HepG2 (cell line): Measurements from ENCODE around the gene JUND. TPM values are rescaled to one million over a fixed set of nuclear protein-coding genes. Genes with fewer than 3 reads are reported as not detected.
A peak's percentile ranks its signal among the peaks of the same experiment; 100 is the strongest.

Experiments used
- ATRX ChIP-seq: sonication (generic); formaldehyde crosslinking; IDR thresholded peaks from 2 replicates; pipeline ENCODE4 v1.4.0; 2020; ENCODE audit warnings: missing genetic modification reagents, borderline replicate concordance
- CHCHD3 ChIP-seq: sonication (generic); formaldehyde crosslinking; IDR thresholded peaks from 2 replicates; pipeline ENCODE4 v1.8.0; 2022; ENCODE audit warnings: mild to moderate bottlenecking, missing genetic modification reagents, moderate library complexity
- CREB1 ChIP-seq, 2 experiments: fragments of 450-650 bp in 1 of 2; IDR thresholded peaks; 2 replicates each; pipeline ENCODE4 v1.6.1; 2016 to 2017; ENCODE audit warnings: control low read depth in 1 of 2, mild to moderate bottlenecking in 1 of 2, missing compliant biosample characterization in 1 of 2, missing genetic modification characterization in 1 of 2
- DBP ChIP-seq: sonication (generic); formaldehyde crosslinking; IDR thresholded peaks from 2 replicates; pipeline ENCODE4 v1.4.0; 2020; ENCODE audit warnings: missing genetic modification reagents; ENCODE audit errors: not compliant biosample characterization
- DNMT3B ChIP-seq: conservative IDR thresholded peaks from 2 replicates; pipeline ENCODE4 v1.6.1; 2016; ENCODE audit warnings: missing biosample characterization, control low read depth
- HMGXB3 ChIP-seq: sonication (generic); formaldehyde crosslinking; IDR thresholded peaks from 2 replicates; pipeline ENCODE4 v1.4.0; 2020; ENCODE audit warnings: missing genetic modification reagents, borderline replicate concordance
- ONECUT2 ChIP-seq: sonication (generic); formaldehyde crosslinking; IDR thresholded peaks from 2 replicates; pipeline ENCODE4 v1.4.0; 2020; ENCODE audit warnings: missing genetic modification reagents
- PHF20 ChIP-seq: sonication (generic); formaldehyde crosslinking; IDR thresholded peaks from 2 replicates; pipeline ENCODE4 v1.5.0; 2020; ENCODE audit warnings: mild to moderate bottlenecking, missing genetic modification reagents
- REL ChIP-seq: sonication (generic); formaldehyde crosslinking; conservative IDR thresholded peaks from 2 replicates; pipeline ENCODE4 v1.8.0; 2022; ENCODE audit warnings: mild to moderate bottlenecking, missing genetic modification reagents, moderate library complexity
- RXRA ChIP-seq: sonication (generic); formaldehyde crosslinking; IDR thresholded peaks from 2 replicates; pipeline ENCODE4 v1.5.1; 2020; ENCODE audit warnings: missing genetic modification reagents
- ZNF652 ChIP-seq: IDR thresholded peaks from 2 replicates; pipeline ENCODE4 v1.6.1; 2016; ENCODE audit warnings: low read depth, borderline replicate concordance
- ZNF678 ChIP-seq: sonication (generic); formaldehyde crosslinking; IDR thresholded peaks from 2 replicates; pipeline ENCODE4 v1.4.0; 2020; ENCODE audit warnings: mild to moderate bottlenecking, missing genetic modification reagents
- ZNF7 ChIP-seq: IDR thresholded peaks from 2 replicates; pipeline ENCODE4 v1.6.1; 2016; ENCODE audit warnings: missing biosample characterization, missing genetic modification reagents
- ZNF724P ChIP-seq: sonication (generic); formaldehyde crosslinking; IDR thresholded peaks from 2 replicates; pipeline ENCODE4 v1.8.0; 2022; ENCODE audit warnings: missing genetic modification reagents, borderline replicate concordance
- polyA plus RNA-seq, 8 experiments: library from polyadenylated mRNA; depleted of rRNA in 3 of 8; stranded (reverse) in 7 of 8; unstranded in 1 of 8; fragments of >200 nt; fragmentation: Illumina TruSeq in 4 of 8; extraction: Trizol in 4 of 8; gene quantifications; 2 replicates each; pipeline versions ENCODE4 v1.2.1 to v1.2.3, GENCODE V29; 2011 to 2016; ENCODE audit warnings: low read depth in 4 of 8, missing spikeins in 1 of 8, mixed read lengths in 1 of 8; ENCODE audit not compliant: insufficient read depth in 1 of 8
- total RNA-seq, 5 experiments: library from RNA; depleted of rRNA; stranded (reverse); fragments of >200 nt; fragmentation: Illumina TruSeq; extraction: Trizol; gene quantifications; 2 replicates each; pipeline ENCODE4 v1.2.3, GENCODE V29; 2016; ENCODE audit warnings: low read depth in 1 of 5
- TF ChIP-seq, protein P1 (sequence below): sonication (generic); formaldehyde crosslinking; IDR thresholded peaks from 2 replicates; pipeline ENCODE4 v1.4.0; 2020; ENCODE audit warnings: low read depth, missing genetic modification reagents
- TF ChIP-seq, protein P2 (sequence below): sonication (generic); formaldehyde crosslinking; IDR thresholded peaks from 2 replicates; pipeline ENCODE4 v1.5.0; 2020; ENCODE audit warnings: missing genetic modification reagents
- TF ChIP-seq, protein P3 (sequence below): sonication (generic); formaldehyde crosslinking; IDR thresholded peaks from 2 replicates; pipeline ENCODE4 v1.4.0; 2020; ENCODE audit warnings: mild to moderate bottlenecking, missing genetic modification reagents

JUND gene
- total and polyA plus RNA-seq, 2 of the 13 experiments (the other 11 are each of a cell fraction or from before 2014, with no cell fraction given): 41.2 to 59.8 TPM

GRCh38 chr19:18300930-18301717 is 19.7 kb upstream of the JUND start (continued):
- TF ChIP-seq, protein P1, sequence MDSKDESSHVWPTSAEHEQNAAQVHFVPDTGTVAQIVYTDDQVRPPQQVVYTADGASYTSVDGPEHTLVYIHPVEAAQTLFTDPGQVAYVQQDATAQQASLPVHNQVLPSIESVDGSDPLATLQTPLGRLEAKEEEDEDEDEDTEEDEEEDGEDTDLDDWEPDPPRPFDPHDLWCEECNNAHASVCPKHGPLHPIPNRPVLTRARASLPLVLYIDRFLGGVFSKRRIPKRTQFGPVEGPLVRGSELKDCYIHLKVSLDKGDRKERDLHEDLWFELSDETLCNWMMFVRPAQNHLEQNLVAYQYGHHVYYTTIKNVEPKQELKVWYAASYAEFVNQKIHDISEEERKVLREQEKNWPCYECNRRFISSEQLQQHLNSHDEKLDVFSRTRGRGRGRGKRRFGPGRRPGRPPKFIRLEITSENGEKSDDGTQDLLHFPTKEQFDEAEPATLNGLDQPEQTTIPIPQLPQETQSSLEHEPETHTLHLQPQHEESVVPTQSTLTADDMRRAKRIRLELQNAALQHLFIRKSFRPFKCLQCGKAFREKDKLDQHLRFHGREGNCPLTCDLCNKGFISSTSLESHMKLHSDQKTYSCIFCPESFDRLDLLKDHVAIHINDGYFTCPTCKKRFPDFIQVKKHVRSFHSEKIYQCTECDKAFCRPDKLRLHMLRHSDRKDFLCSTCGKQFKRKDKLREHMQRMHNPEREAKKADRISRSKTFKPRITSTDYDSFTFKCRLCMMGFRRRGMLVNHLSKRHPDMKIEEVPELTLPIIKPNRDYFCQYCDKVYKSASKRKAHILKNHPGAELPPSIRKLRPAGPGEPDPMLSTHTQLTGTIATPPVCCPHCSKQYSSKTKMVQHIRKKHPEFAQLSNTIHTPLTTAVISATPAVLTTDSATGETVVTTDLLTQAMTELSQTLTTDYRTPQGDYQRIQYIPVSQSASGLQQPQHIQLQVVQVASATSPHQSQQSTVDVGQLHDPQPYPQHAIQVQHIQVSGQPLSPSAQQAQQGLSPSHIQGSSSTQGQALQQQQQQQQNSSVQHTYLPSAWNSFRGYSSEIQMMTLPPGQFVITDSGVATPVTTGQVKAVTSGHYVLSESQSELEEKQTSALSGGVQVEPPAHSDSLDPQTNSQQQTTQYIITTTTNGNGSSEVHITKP (CRISPR knock-in tag): no peak
- TF ChIP-seq ONECUT2 (CRISPR knock-in tag): no peak
- TF ChIP-seq CREB1 (IDR thresholded peaks at IDR 0.05): no peak
- TF ChIP-seq CREB1 (CRISPR knock-in tag; IDR thresholded peaks at IDR 0.05): no peak
- TF ChIP-seq, protein P2, sequence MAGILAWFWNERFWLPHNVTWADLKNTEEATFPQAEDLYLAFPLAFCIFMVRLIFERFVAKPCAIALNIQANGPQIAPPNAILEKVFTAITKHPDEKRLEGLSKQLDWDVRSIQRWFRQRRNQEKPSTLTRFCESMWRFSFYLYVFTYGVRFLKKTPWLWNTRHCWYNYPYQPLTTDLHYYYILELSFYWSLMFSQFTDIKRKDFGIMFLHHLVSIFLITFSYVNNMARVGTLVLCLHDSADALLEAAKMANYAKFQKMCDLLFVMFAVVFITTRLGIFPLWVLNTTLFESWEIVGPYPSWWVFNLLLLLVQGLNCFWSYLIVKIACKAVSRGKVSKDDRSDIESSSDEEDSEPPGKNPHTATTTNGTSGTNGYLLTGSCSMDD (CRISPR knock-in tag): no peak
- TF ChIP-seq ZNF7 (CRISPR knock-in tag): no peak
- TF ChIP-seq ZNF678 (CRISPR knock-in tag): no peak
- peak; percentile 39; the same call in 1 of the 2 replicates for TF ChIP-seq PHF20
- TF ChIP-seq ATRX (CRISPR knock-in tag): no peak
- TF ChIP-seq CHCHD3 (CRISPR knock-in tag): no peak
- no peak for TF ChIP-seq ZNF724P
- no peak for TF ChIP-seq HMGXB3
- TF ChIP-seq RXRA (CRISPR knock-in tag): peak; percentile 58; the same call in 1 of the 2 replicates
- peak; percentile 31; the same call in 1 of the 2 replicates for TF ChIP-seq ZNF652 (CRISPR knock-in tag)
- TF ChIP-seq REL (CRISPR knock-in tag): no peak
- no peak for TF ChIP-seq DNMT3B (CRISPR knock-in tag)
- TF ChIP-seq, protein P3, sequence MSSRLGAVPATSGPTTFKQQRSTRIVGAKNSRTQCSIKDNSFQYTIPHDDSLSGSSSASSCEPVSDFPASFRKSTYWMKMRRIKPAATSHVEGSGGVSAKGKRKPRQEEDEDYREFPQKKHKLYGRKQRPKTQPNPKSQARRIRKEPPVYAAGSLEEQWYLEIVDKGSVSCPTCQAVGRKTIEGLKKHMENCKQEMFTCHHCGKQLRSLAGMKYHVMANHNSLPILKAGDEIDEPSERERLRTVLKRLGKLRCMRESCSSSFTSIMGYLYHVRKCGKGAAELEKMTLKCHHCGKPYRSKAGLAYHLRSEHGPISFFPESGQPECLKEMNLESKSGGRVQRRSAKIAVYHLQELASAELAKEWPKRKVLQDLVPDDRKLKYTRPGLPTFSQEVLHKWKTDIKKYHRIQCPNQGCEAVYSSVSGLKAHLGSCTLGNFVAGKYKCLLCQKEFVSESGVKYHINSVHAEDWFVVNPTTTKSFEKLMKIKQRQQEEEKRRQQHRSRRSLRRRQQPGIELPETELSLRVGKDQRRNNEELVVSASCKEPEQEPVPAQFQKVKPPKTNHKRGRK (CRISPR knock-in tag): no peak
- no peak for TF ChIP-seq DBP (CRISPR knock-in tag)
